HG02885 (cell line): ENCODE measurements around the gene C1orf21.

Experiments
- ATAC-seq: cut with Tn5 transposase; IDR thresholded peaks from one replicate; pipeline ENCODE4 v1.9.1; 2021; ENCODE audit warnings: mild to moderate bottlenecking; ENCODE audit not compliant: unreplicated experiment, poor library complexity

Gene C1orf21

DNA sequence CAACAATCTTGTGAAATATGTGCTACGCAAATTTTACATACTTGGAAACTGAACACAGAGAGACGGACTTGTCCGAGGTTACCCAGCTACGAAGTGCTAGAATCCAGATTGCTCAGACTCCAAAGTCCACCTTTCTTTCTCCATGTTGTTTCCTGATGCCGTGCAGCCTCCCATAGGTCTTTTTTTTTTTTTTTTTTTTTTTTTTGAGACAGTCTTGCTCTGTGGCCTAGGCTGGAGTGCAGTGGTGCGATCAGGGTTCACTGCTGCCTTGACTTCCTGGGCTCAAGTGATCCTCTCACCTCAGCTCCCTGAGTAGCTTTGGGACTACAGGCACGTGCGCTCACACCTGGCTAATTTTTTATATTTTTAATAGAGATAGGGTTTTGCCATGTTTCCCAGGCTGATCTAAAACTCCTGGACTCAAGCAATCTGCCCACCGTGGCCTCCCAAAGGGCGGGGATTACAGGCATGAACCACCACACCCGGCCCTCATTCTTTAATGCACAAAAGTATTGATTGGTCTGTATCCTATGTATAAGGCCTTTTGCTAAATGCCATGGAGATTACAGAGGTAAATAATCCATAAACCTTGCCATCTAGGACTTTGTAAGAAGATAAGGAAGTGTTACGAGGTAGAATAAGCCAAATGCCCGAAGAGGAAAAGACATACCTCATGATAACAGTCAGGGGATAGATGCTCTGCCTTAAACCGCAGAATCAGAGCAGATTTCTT lies 92.8 kb downstream of the C1orf21 start:
- no peak for ATAC-seq

GRCh38 chr1:184480736-184481135 lies 93.9 kb downstream of the C1orf21 start:
- no peak for ATAC-seq

DNA sequence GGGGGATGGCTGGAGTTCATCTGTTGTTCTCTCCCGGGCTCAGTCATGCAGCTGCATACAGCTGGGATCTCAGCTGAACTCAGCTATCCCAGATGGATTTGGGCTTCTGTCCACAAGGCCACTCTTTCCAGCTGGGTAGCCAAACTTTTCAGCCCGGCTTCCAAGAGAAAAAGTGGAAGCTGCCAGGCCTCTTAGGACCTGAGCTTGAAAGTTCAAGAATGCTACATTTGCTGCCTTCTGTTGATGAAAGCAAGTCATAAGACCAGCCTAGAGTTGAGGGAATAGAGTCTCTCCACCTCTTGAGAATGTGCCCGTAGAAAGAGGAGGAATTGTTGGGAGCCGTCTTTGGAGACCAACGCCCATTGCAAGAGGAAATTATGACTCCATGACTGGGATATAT lies 95.3 kb downstream of the C1orf21 start:
- ATAC-seq = no peak

- no peak for ATAC-seq
These were observed 96.4 kb downstream of the C1orf21 start for GRCh38 chr1:184483101-184483683.

GRCh38 chr1:184485751-184486723 lies 99.2 kb downstream of the C1orf21 start:
- ATAC-seq = no peak

DNA sequence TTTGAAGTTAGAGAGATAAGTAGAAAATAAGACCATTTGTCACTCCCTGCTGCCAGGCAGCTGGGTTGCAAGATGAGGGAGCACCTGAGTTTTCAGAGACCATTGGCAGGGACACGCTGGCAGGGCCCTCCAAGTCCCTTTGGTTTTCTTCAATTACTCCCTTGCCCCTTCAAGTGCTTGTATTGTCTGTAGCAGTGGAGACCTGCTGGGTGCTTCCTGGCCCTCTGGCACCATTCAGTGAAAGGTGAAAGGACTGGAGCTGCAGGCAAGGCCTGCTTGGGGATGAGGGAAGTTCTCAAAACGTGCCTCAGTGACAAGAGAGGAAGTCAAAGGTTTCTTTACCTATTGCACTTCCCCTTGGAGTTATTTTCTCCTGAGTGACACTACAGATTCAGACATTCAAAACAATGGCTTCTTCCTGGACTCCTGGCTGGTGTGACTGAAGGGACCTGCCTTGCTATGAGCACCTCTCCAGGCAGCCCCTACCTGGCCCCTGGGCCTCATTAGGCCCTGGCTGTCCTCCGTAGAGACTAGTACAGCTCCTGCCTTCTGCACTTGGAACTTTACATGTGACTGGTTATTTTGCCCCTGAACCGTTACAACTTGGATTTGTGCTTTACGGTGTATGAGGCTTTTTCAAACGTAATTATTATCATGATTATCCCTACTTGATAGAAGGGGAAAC lies 100.1 kb downstream of the C1orf21 start:
- no peak for ATAC-seq

DNA sequence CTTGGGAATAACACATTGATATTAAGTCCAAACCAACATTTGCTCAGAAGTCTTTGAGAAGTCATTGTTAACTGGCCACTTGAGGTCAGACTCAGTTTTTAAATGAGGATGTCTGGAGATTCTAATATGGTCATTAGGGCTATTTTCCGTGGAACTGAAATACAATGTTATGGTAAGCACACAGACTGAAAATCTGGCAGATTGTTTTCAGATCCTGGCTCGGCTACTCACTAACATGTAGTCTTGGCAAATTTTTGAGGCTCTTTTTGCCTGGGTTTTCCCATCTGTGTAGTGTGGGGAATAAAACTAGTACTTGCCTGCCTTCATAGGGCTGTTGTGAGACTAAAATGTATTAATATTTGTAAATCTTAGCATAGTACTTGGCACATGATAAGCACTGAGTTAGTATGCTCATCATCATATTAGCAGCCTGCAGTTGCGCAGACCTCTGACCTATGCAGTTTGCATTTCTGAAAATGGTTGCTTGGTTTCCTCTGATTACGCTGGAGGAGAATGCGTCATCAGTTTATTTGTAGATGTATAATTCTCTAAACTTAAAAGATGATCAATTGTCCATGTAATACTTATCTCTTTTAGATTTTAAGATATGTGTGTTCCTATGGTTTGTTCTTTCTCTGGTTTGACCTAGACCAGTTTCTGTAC lies 100.8 kb downstream of the C1orf21 start:
- ATAC-seq = no peak

- no peak for ATAC-seq
These were observed 103.1 kb downstream of the C1orf21 start for GRCh38 chr1:184489908-184490307.

GRCh38 chr1:184492536-184492935 lies 105.7 kb downstream of the C1orf21 start:
- ATAC-seq = no peak

DNA sequence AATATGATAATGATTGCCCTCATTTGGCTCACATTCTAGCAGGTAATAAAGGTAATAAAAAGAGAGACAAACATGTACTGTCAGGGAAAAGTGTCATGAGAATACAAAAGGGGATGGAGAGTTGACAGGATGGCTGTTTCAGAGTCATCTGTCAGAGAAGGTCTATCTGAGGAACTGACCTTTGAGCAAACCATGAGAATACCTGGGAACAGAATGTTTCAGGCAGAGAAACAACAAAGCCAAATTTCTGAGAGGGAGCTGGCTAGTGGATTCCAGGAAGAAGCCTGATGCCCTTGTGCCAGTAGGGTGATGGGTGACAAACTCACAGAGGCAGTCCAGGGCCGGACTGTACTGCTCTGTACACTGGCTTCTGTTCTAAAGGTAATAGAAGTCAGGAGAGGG lies 107.2 kb downstream of the C1orf21 start:
- no peak for ATAC-seq

- ATAC-seq = peak; percentile 78
These were observed 108.1 kb downstream of the C1orf21 start for GRCh38 chr1:184494929-184495328.

DNA sequence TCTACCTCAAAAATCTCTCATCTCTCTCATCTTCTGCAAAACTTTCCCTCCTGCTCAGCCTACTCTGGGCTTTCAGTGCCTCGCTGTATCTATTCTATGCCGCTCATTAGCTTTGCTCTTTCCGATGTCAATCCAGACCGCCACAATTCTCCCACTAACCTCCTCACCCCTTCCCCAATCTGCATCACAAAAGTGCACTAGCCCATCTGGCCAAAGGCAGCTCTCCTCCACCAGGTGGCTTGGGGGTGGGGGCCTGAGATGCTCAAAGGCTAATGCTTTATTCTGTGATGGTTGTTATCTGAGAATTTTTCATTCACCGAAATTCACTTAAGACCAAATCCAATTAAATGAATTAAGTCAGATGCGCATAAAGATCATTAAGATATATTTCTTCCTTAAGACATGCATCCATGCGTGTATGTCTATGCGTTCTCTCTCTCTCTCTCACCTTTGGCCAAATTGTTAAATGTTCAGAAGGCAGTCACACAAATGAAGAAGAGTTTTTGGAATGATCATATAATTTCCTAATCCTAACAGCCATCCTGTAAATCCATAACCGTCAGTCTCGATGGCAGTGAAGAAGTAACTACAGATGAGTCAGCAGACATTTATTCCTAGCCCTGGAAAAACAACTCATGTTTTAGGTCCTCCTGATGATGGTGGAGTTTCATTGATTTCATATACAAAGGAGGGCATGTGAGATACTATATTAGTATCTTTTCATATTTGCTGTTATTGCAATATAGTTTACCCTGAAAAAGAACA lies 111.3 kb downstream of the C1orf21 start:
- ATAC-seq = no peak

- no peak for ATAC-seq
These were observed 112.8 kb downstream of the C1orf21 start for GRCh38 chr1:184499616-184500015.

DNA sequence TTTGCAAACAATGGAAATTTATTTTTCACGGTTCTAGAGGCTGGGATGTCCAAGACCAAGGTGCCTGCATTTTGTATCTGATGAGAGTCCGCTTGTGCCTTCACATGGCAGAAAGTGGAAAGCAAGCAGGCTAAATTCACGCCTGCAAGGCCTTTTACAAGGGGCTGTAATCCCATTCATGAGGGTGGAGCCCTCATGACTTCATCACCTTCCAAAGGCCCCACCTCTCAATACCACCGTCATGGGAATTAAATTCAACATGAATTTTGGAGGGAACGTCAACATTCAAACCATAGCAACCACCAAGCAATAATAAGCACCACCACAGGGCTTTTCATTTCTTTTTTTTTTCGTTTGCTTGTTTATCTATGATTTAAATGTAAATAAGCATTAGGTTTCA lies 115.3 kb downstream of the C1orf21 start:
- no peak for ATAC-seq

DNA sequence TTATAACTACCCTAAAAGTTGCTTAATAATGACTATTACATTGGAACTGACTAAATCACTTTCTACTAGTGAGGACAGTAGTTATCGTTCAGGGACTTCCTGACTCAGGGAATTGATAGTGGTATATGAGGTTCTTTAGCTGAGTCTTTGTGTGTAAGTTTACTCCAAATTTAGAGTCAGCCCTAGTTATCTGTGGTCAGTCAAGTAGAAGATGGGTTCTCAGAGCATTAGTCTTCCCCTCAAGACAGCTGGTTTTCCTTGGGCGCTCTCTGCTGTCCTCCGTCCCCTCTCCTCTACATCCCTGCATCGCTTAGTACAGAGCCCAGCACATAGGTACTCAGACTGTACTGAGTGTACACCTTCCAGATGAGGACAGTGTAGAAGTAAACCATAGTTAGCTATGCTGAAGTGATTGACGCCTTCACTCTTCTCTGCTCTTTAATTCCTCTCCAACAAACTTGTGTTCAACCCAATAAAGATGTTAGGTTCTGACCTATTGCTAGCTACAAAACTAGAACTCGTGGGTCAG lies 116.5 kb downstream of the C1orf21 start:
- no peak for ATAC-seq

- no peak for ATAC-seq
These were observed 117.5 kb downstream of the C1orf21 start for GRCh38 chr1:184504040-184504954.

GRCh38 chr1:184504955-184505338 lies 118.1 kb downstream of the C1orf21 start:
- ATAC-seq = no peak

DNA sequence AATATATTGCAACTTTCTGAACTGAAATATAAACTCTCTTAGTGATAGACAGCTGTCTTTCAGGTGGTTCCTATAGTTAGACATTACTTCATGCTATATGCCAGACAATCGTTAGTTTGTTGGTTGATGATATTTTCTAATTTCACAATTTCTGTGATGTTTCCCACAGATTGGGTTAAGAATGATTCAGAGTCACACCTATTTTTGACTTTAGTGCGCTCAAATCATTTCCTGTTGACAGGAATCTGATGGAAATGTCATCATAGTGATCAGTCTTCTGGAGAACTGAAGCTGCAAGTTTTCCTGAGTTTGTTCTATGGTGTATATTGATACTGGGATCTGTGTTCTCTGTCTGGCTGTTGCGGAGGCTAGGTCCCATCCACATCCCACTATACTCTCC lies 119.7 kb downstream of the C1orf21 start:
- no peak for ATAC-seq
